Stimulated activated CD8-positive, alpha-beta memory T cell treated with anti-CD3 and anti-CD28 coated beads, Interleukin-2, amount 100 ng/mL, for 1 hour (primary cell): ENCODE results near the gene TRIM28.

Experiments used
- DNase-seq, 2 donors: peaks; one replicate each; pipeline ENCODE4 v3.0.0-alpha.2; 2020; ENCODE audit warnings: low read depth in 2 of 2

Gene TRIM28

DNA sequence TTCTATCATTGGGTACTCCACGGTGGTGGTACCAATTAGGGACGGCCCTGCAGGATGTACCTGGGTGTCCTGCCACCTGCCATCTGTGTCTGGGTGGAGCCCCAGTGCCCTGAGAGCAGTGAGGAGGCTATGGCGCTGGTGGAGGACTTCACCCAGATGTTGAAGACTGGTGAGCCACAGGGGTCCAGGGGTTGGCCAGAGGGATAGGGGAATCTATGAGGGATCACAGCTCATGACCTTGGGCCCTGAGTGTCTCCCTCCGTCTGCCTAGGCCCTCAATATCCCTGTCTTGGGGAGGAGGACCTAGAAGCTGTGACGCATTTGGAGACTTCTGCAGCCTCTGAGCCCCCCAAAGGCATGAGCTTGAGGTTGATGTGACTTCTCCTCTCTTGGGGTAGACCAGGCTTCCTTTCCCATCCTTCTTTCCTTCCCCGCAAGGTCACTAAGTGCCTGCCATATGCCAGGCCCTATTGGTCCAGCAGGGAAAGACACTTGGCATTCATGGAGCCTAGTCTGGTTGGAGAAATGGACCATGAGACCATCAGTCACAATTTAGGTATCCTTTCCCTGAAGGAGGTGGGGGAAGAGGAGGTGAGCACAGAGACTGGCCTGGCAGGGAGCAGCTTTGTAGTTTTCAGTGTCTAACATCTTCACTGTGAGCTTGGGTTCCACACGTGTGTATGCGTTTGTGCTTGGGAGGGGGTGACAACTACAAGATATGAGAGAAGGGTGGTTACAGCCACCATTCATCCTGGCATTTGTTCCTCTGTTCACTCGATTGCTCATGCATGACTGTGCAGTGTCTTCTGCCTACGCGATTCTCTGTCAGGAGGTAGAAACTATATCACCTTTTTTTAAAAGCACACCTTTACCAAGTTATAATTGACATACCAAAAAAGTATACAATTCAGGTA, 34.4 kb downstream of the TRIM28 start:
- no peak for DNase-seq

GRCh38 chr19:58579473-58580142, 35.7 kb downstream of the TRIM28 start:
- no peak for DNase-seq

- peak; percentile 80 to 83 for DNase-seq
Measured at GRCh38 chr19:58581227-58582141, 37.6 kb downstream of the TRIM28 start.

GRCh38 chr19:58582985-58583384, 39.1 kb downstream of the TRIM28 start:
- no peak for DNase-seq

- DNase-seq: no peak
Measured at GRCh38 chr19:58584498-58585441, 40.9 kb downstream of the TRIM28 start.

GRCh38 chr19:58585442-58586132, 41.7 kb downstream of the TRIM28 start:
- DNase-seq: no peak

- DNase-seq: no peak
Measured at GRCh38 chr19:58586133-58586765, 42.4 kb downstream of the TRIM28 start.
